H1 (cell line): ENCODE results near the gene RAB30. TPM values are rescaled to one million over a fixed set of nuclear protein-coding genes. Genes with fewer than 3 reads are reported as not detected.

Experiments used
- TAF7 ChIP-seq: optimal IDR thresholded peaks from 2 replicates; pipeline ENCODE3; 2011; ENCODE audit warnings: low read depth, mild to moderate bottlenecking, inconsistent platforms, low read length, moderate library complexity, borderline replicate concordance
- TCF12 ChIP-seq: IDR thresholded peaks from 2 replicates; pipeline ENCODE4 v1.6.1; 2011; ENCODE audit warnings: low read depth, mild to moderate bottlenecking, low read length
- ZNF274 ChIP-seq: IDR thresholded peaks from 2 replicates; pipeline ENCODE4 v1.7.0; 2012; ENCODE audit warnings: low read length, borderline replicate concordance; ENCODE audit errors: extremely low read depth
- polyA plus RNA-seq, 7 experiments: library from polyadenylated mRNA; depleted of rRNA in 3 of 7; stranded (reverse) in 5 of 7; unstranded in 2 of 7; fragments of >200 nt in 5 of 7; fragments of 200-250 nt in 2 of 7; gene quantifications; 1 replicate in 5 of 7; 2 replicates in 1 of 7; 4 replicates in 1 of 7; pipeline versions ENCODE4 v1.2.1 to v1.2.3, GENCODE V29; 2011 to 2013; ENCODE audit warnings: missing spikeins in 2 of 7, mixed read lengths in 2 of 7
- total RNA-seq: library from RNA; stranded (reverse); fragmentation: NEBNext Ultra II Directional; extraction: Animal tissue kit (Norgen Biotek cat#: 25700); gene quantifications from 2 replicates; pipeline ENCODE4 v1.2.1, GENCODE V29; 2021
- TF ChIP-seq, protein P1 (sequence below), 3 experiments: IDR thresholded peaks; 1 replicate in 2 of 3; 2 replicates in 1 of 3; pipeline versions ENCODE4 v1.5.1 to v1.6.1; 2011; ENCODE audit warnings: low read length in 3 of 3, mild to moderate bottlenecking in 3 of 3, inconsistent platforms in 2 of 3, low read depth in 1 of 3, moderate library complexity in 1 of 3; ENCODE audit not compliant: insufficient read depth in 1 of 3; ENCODE audit errors: control extremely low read depth in 1 of 3

Gene RAB30
- total and polyA plus RNA-seq, 2 of the 8 experiments (the other 6 are each of a cell fraction or from before 2014, with no cell fraction given): 1.6 to 11.7 TPM

DNA sequence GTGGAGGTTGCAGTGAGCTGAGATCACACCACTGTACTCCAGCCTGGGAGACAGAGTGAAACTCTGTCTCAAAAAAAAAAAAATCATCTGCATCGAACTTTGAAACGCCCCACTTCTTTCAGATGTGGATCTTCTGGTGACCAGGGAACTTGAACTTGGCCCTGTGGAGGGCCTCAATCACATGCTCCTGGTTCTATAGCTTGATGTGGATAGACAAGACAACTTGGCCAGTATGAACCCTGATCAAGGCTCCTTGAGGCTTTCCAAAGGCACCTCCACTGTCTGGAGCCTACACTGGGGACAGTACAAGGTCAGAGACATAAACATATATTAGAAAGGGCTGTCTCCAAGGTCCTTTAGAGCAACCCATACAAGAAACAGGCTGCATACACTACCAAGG is 30.6 kb downstream of the RAB30 start (continued):
- TF ChIP-seq TCF12 (no peak), ZNF274 (no peak), TAF7 (no peak)
- TF ChIP-seq, protein P1, sequence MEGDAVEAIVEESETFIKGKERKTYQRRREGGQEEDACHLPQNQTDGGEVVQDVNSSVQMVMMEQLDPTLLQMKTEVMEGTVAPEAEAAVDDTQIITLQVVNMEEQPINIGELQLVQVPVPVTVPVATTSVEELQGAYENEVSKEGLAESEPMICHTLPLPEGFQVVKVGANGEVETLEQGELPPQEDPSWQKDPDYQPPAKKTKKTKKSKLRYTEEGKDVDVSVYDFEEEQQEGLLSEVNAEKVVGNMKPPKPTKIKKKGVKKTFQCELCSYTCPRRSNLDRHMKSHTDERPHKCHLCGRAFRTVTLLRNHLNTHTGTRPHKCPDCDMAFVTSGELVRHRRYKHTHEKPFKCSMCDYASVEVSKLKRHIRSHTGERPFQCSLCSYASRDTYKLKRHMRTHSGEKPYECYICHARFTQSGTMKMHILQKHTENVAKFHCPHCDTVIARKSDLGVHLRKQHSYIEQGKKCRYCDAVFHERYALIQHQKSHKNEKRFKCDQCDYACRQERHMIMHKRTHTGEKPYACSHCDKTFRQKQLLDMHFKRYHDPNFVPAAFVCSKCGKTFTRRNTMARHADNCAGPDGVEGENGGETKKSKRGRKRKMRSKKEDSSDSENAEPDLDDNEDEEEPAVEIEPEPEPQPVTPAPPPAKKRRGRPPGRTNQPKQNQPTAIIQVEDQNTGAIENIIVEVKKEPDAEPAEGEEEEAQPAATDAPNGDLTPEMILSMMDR (IDR thresholded peaks at IDR 0.05; ENCODE audit: control extremely low read depth in 1 of 3, insufficient read depth in 1 of 3, low read depth in 1 of 3, low read length in 3 of 3): no peak
